Measurements from ENCODE around the gene PYM1. TPM values are rescaled to one million over a fixed set of nuclear protein-coding genes. Genes with fewer than 3 reads are reported as not detected.

Gene PYM1
- total RNA-seq = 10 to 100 TPM; 24.2 to 29.5 (median 26.7) TPM

GRCh38 chr12:55927588-55928502 is at the start of gene PYM1:
PYM1 (minus strand) TSS chr12:55927894; CDS start chr12:55927761, 133 bp downstream.
- no peaks in the 10 kb centered on the region for H3K27me3 ChIP-seq
- peaks cover 36 to 64% (median 54%) of the 10 kb centered on the region in 4 donors for H3K4me1 ChIP-seq
- peak; percentile 34 to 71 for TF ChIP-seq POLR2AphosphoS5 (IDR thresholded peaks at IDR 0.05)
- TF ChIP-seq POLR2A (IDR thresholded peaks at IDR 0.05; ENCODE audit: low read depth) = peak; percentile 47
- no peak for TF ChIP-seq EP300 (IDR thresholded peaks at IDR 0.05)
- no peaks in the 10 kb centered on the region for H3K9me3 ChIP-seq
- H3K36me3 ChIP-seq = peaks cover 0 to 14% (median 5%) of the 10 kb centered on the region in 4 donors
- H3K27ac ChIP-seq (replicated peaks in 1 of 4) = peak within 1 kb of the TSS; percentile 92 to 98 (median 96)
- peak within 1 kb of the TSS; percentile 79 to 90 (median 89) for H3K4me3 ChIP-seq
- WGBS = 14% methylated on average over 28 of the region's 49 CpGs
- DNase-seq (ENCODE audit: extremely low spot score) = peak; percentile 93
- intact Hi-C loops (cut with DNase I) = loop anchor here (5.0 kb wide), 1 partner anchor 101 kb away; the partner anchor contains the start of gene DNAJC14

DNA sequence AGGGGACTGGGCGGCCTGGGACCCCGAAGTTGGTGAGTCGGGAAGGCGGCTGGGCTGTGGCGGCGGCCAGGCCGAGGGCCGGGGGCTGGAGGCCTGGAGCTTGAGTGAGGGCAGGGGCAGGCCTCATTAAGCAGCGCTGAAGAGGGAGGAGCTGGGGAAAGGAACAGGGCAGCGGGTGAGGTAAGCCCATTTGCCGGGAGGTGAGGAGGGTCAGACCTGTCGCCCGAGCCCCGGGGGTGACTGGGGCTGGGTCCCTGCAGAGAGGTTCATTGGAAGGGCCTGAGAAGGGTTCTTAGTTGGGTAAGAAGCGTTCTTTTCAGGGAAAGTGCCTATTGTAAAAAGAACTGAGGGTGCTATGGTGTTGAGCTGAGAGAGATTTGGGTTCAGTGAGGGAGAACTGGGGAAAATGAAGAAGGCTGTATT is 46.6 kb upstream of the PYM1 start:
- Histone ChIP-seq H3K4me1 (peaks cover 25 to 74% (median 58%) of the 10 kb centered on the region in 4 donors), H3K4me3 (peak overlapping the region; percentile 74 to 99 (median 96)), H3K27me3 (no peaks in the 10 kb centered on the region), H3K36me3 (peaks cover 0 to 25% (median 13%) of the 10 kb centered on the region in 4 donors), H3K9me3 (no peaks in the 10 kb centered on the region), H3K27ac (replicated peaks in 1 of 4) (peak overlapping the region; percentile 90 to 98 (median 96))
- intact Hi-C loops (cut with DNase I) = no loop called here
- no peak for DNase-seq (ENCODE audit: extremely low spot score)
- 0% methylated on average over 7 of the region's 15 CpGs for WGBS
- no peak for TF ChIP-seq POLR2A (IDR thresholded peaks at IDR 0.05; ENCODE audit: low read depth)
- no peak for TF ChIP-seq CTCF (IDR thresholded peaks at IDR 0.05)
- no peak for TF ChIP-seq EP300 (IDR thresholded peaks at IDR 0.05)
- TF ChIP-seq POLR2AphosphoS5 (IDR thresholded peaks at IDR 0.05) = no peak

DNA sequence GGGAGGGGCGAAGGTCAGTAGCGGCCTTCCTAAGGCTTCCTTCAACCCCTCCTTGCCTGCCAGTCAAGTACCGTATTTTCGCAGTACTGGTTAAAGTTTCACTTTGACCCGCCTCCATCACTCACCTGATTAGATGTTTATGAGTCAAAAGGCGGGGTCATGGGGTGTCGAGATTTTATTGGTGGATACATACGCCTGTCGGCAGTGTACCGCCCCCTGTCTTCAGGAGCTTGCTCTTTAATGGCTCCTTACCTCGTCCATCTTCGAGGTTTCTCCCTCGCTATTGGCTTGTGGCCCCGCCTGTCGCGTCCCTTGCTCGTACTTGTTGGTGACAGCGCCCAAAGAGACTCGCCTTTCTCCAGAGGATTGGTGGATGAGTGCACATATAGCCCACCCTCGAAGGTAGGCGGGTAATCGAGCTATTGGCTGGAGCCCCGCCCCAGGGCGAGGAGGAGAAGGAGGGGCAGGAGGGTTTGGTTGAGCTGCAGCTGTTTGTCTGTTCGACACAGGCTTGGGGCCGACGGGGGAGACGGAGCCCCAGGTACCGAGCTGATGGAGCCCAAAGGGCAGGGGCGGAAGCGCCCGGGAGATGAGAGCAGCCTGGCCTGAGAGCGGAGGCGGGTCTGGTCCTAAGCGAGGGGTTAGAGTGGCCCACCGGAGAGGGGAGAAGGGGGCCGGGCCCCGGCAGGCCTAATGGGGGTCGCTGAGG is 46.1 kb upstream of the PYM1 start, which contains the start of gene RAB5B:
Gene RAB5B, plus strand, starts transcription at position 480 of the 709 bp plus-strand sequence. CDS start 12,883 bp downstream, outside the sequence.
- intact Hi-C loops (cut with DNase I) = no loop called here
- 0% methylated on average over 21 of the region's 39 CpGs for WGBS
- Histone ChIP-seq H3K4me1 (peaks cover 25 to 73% (median 61%) of the 10 kb centered on the region in 4 donors), H3K4me3 (peak within 1 kb of the TSS; percentile 74 to 99 (median 96)), H3K27me3 (no peaks in the 10 kb centered on the region), H3K36me3 (peaks cover 0 to 31% (median 15%) of the 10 kb centered on the region in 4 donors), H3K27ac (replicated peaks in 1 of 4) (peak within 1 kb of the TSS; percentile 90 to 98 (median 96)), H3K9me3 (no peaks in the 10 kb centered on the region)
- TF ChIP-seq EP300 (IDR thresholded peaks at IDR 0.05) (no peak), CTCF (IDR thresholded peaks at IDR 0.05) (peak in 1 of 3 experiments; percentile 22), POLR2A (IDR thresholded peaks at IDR 0.05; ENCODE audit: low read depth) (peak; percentile 95), POLR2AphosphoS5 (IDR thresholded peaks at IDR 0.05) (peak; percentile 96 to 98)
- peak; percentile 100 for DNase-seq (ENCODE audit: extremely low spot score)

- WGBS = 2% methylated on average over 18 of the region's 18 CpGs
- Histone ChIP-seq H3K9me3 (no peaks in the 10 kb centered on the region), H3K27ac (replicated peaks in 1 of 4) (peak overlapping the region; percentile 88 to 93 (median 90)), H3K27me3 (no peaks in the 10 kb centered on the region), H3K4me1 (peaks cover 25 to 73% (median 62%) of the 10 kb centered on the region in 4 donors), H3K36me3 (peaks cover 0 to 36% (median 19%) of the 10 kb centered on the region in 4 donors), H3K4me3 (peak overlapping the region; percentile 58 to 71 (median 66))
- no peak for DNase-seq (ENCODE audit: extremely low spot score)
- intact Hi-C loops (cut with DNase I) = no loop called here
- TF ChIP-seq CTCF (IDR thresholded peaks at IDR 0.05) (no peak), POLR2A (IDR thresholded peaks at IDR 0.05; ENCODE audit: low read depth) (peak; percentile 68), POLR2AphosphoS5 (IDR thresholded peaks at IDR 0.05) (peak; percentile 81 to 97)
These were observed 45.4 kb upstream of the PYM1 start for GRCh38 chr12:55972911-55973598.
